Renal cortical epithelial cell (primary cell): Measurements from ENCODE around the gene NOC2L. TPM values are rescaled to one million over a fixed set of nuclear protein-coding genes. Genes with fewer than 3 reads are reported as not detected.
A peak's percentile ranks its signal among the peaks of the same experiment; 100 is the strongest.

ENCODE experiments used
- DNase-seq: peaks from one replicate; pipeline ENCODE4 v3.0.0-alpha.2; 2011; ENCODE audit warnings: low read depth
- total RNA-seq: library from RNA; depleted of rRNA; stranded (reverse); fragments of >200 nt; gene quantifications from 2 replicates; pipeline ENCODE4 v1.2.3, GENCODE V29; 2014

Gene NOC2L
- total RNA-seq, 1 donor from 2014 or later, result 59.7 TPM

GRCh38 chr1:916173-917075 lies 42.6 kb downstream of the NOC2L start:
- DNase-seq, result no peak

- DNase-seq, result no peak
Observed at GRCh38 chr1:915295-916172, 43.5 kb downstream of the NOC2L start.

GRCh38 chr1:914891-915280 lies 44.2 kb downstream of the NOC2L start:
- DNase-seq, result no peak

GRCh38 chr1:914131-914890 lies 44.7 kb downstream of the NOC2L start:
- no peak for DNase-seq

- no peak for DNase-seq
Observed at GRCh38 chr1:913491-914130, 45.4 kb downstream of the NOC2L start.

- peak; percentile 70 for DNase-seq
Observed at GRCh38 chr1:912740-913301, 46.2 kb downstream of the NOC2L start.

GRCh38 chr1:911875-912739 lies 46.9 kb downstream of the NOC2L start:
- no peak for DNase-seq

GRCh38 chr1:910881-911721 lies 48.0 kb downstream of the NOC2L start:
- DNase-seq, result peak; percentile 69

GRCh38 chr1:910311-910880 lies 48.7 kb downstream of the NOC2L start:
- DNase-seq, result no peak

GRCh38 chr1:909861-910310 lies 49.2 kb downstream of the NOC2L start:
- DNase-seq, result no peak

GRCh38 chr1:908661-909060 lies 50.4 kb downstream of the NOC2L start:
- no peak for DNase-seq

GRCh38 chr1:907611-908451 lies 51.2 kb downstream of the NOC2L start:
- no peak for DNase-seq

- peak; percentile 25 for DNase-seq
Observed at GRCh38 chr1:906600-907420, 52.2 kb downstream of the NOC2L start.

GRCh38 chr1:905811-906599 lies 53.1 kb downstream of the NOC2L start:
- DNase-seq, result no peak

- no peak for DNase-seq
Observed at GRCh38 chr1:905071-905749, 53.8 kb downstream of the NOC2L start.
